RCC 7860 (cell line): ENCODE results near the gene FAM72B.
A peak's percentile ranks its signal among the peaks of the same experiment; 100 is the strongest.
"Not testable (repeated sequence)": the region's sequence is repeated elsewhere in the genome, so short reads cannot be mapped to it uniquely, and the experiment has no call there.

Experiments used
- DNase-seq: peaks from one replicate; pipeline ENCODE4 v3.0.0-alpha.2; 2015; ENCODE audit warnings: low spot score
- FAIRE-seq: peaks from 2 replicates; lab custom pipeline; 2012; peaks lifted over from hg19 to GRCh38; lab: Jason Lieb, UNC

FAM72B gene

GRCh38 chr1:121156958-121157603, 27.1 kb downstream of the FAM72B start:
- not testable (repeated sequence) for FAIRE-seq, DNase-seq

- not testable (repeated sequence) for FAIRE-seq, DNase-seq
Measured at GRCh38 chr1:121155671-121156358, 28.3 kb downstream of the FAM72B start.

- not testable (repeated sequence) for DNase-seq, FAIRE-seq
Measured at GRCh38 chr1:121154811-121155210, 29.3 kb downstream of the FAM72B start.

- not testable (repeated sequence) for DNase-seq, FAIRE-seq
Measured at GRCh38 chr1:121152788-121153187, 31.4 kb downstream of the FAM72B start.

GRCh38 chr1:121151294-121151693, 32.8 kb downstream of the FAM72B start:
- DNase-seq, FAIRE-seq: not testable (repeated sequence)

- DNase-seq: not testable (repeated sequence)
Measured at GRCh38 chr1:121148489-121149190, 35.5 kb downstream of the FAM72B start.

GRCh38 chr1:121140393-121140792, 43.7 kb downstream of the FAM72B start:
- FAIRE-seq, DNase-seq: not testable (repeated sequence)

More at GRCh38 chr1:121148489-121149190, 35.5 kb downstream of the FAM72B start:
- peak; percentile 68 for FAIRE-seq

GRCh38 chr1:121131494-121131893, 52.6 kb downstream of the FAM72B start:
- not testable (repeated sequence) for FAIRE-seq

GRCh38 chr1:121118480-121118824, 65.7 kb downstream of the FAM72B start:
- FAIRE-seq, DNase-seq: not testable (repeated sequence)

More at GRCh38 chr1:121131494-121131893, 52.6 kb downstream of the FAM72B start:
- DNase-seq: not testable (repeated sequence)
